ENCODE data around the gene WDR75. TPM values are rescaled to one million over a fixed set of nuclear protein-coding genes. Genes with fewer than 3 reads are reported as not detected.

The WDR75 gene
- total RNA-seq, 1 experiment from 2014 or later, result 70.2 TPM

GRCh38 chr2:189483980-189484740 lies 42.9 kb downstream of the WDR75 start:
- Histone ChIP-seq H3K9me2 (ENCODE audit: insufficient read depth) (no peaks in the 10 kb centered on the region), H3K36me3 (ENCODE audit: control insufficient read depth in 1 of 2, insufficient read depth in 2 of 2, low read length in 2 of 2) (no peaks in the 10 kb centered on the region), H3K27ac (ENCODE audit: low read depth, low read length) (no peak overlapping the region), H4K20me1 (ENCODE audit: insufficient read depth) (no peaks in the 10 kb centered on the region), H2AFZ (ENCODE audit: low read depth, low read length, poor library complexity, severe bottlenecking) (no peak overlapping the region), H3K4me3 (replicated peaks in 1 of 2; ENCODE audit: low read depth in 1 of 2, low read length in 2 of 2) (no peak overlapping the region), H3K4me2 (ENCODE audit: low read length) (no peak overlapping the region), H3K27me3 (ENCODE audit: insufficient read depth, low read length) (no peaks in the 10 kb centered on the region), H3K79me2 (ENCODE audit: insufficient read depth, low read length) (no peaks in the 10 kb centered on the region), H3K9me3 (ENCODE audit: control insufficient read depth in 1 of 2, insufficient read depth in 1 of 2, low read depth in 1 of 2, low read length in 2 of 2) (no peaks in the 10 kb centered on the region), H3K9ac (ENCODE audit: low read length) (no peak overlapping the region), H3K4me1 (ENCODE audit: control insufficient read depth in 1 of 2, insufficient read depth in 2 of 2, low read length in 2 of 2) (no peaks in the 10 kb centered on the region)
- POLR2A ChIA-PET, result no interaction called here
- intact Hi-C loops (cut with micrococcal nuclease), result no loop called here
- RAD21 ChIA-PET (ENCODE audit: low non-redundant PET in 1 of 2, low total read pairs in 2 of 2, uncharacterized antibody in 2 of 2, unreplicated experiment in 2 of 2), result no interaction called here
- TF ChIP-seq EGR1 (IDR thresholded peaks at IDR 0.05; ENCODE audit: low read depth) (no peak), SP1 (IDR thresholded peaks at IDR 0.05; ENCODE audit: low read depth) (no peak), ZFX (IDR thresholded peaks at IDR 0.05) (no peak), YY1 (IDR thresholded peaks at IDR 0.05; ENCODE audit: extremely low read depth, insufficient replicate concordance, low read depth, low read length) (no peak), ZNF274 (IDR thresholded peaks at IDR 0.05; ENCODE audit: low read depth, low read length) (no peak), POLR2AphosphoS5 (IDR thresholded peaks at IDR 0.05; ENCODE audit: low read depth, low read length) (no peak), CTCF (IDR thresholded peaks at IDR 0.05 in 2 of 3, conservative IDR thresholded peaks at IDR 0.05 in 1 of 3; ENCODE audit: borderline replicate concordance in 1 of 3, insufficient read depth in 1 of 3, low read depth in 2 of 3, low read length in 2 of 3) (no peak), TCF7L2 (IDR thresholded peaks at IDR 0.05; ENCODE audit: borderline replicate concordance, extremely low read depth, insufficient read depth, insufficient read length) (no peak), MAX (IDR thresholded peaks at IDR 0.05) (no peak), POLR2A (IDR thresholded peaks at IDR 0.05; ENCODE audit: borderline replicate concordance, extremely low read depth, insufficient read depth, insufficient read length) (no peak)
- BruUV-seq (replicated peaks), result no TSS peak
- ATAC-seq, result 0 out of 2 replicates have a peak, but pooled peaks have one; percentile 27
- CTCF ChIA-PET, result no interaction called here
- DNase-seq (ENCODE audit: low read depth, low spot score), result no peak
